ENCODE results near the gene STOML2.

Gene STOML2

GRCh38 chr9:35112257-35113020 is 9.5 kb upstream of the STOML2 start:
- H3K4me3 ChIP-seq (replicated peaks in 1 of 2; ENCODE audit: low read depth in 2 of 2, low read length in 2 of 2), result peak overlapping the region in 1 of 2 donors; percentile 36

GRCh38 chr9:35111001-35111933 is 8.3 kb upstream of the STOML2 start:
- no peak for TF ChIP-seq CTCF (IDR thresholded peaks at IDR 0.05; ENCODE audit: low read depth, low read length)
- peak overlapping the region; percentile 85 to 91 for H3K4me3 ChIP-seq (replicated peaks in 1 of 2; ENCODE audit: low read depth in 2 of 2, low read length in 2 of 2)
- peak; percentile 99 for DNase-seq (ENCODE audit: low read depth in 2 of 2)

More at GRCh38 chr9:35112257-35113020, 9.5 kb upstream of the STOML2 start:
- TF ChIP-seq CTCF (IDR thresholded peaks at IDR 0.05; ENCODE audit: low read depth, low read length), result no peak
- peak; percentile 59 to 79 for DNase-seq (ENCODE audit: low read depth in 2 of 2)

- TF ChIP-seq CTCF (IDR thresholded peaks at IDR 0.05; ENCODE audit: low read depth, low read length), result no peak
- peak overlapping the region; percentile 85 to 91 for H3K4me3 ChIP-seq (replicated peaks in 1 of 2; ENCODE audit: low read depth in 2 of 2, low read length in 2 of 2)
- DNase-seq (ENCODE audit: low read depth in 2 of 2), result peak; percentile 59 to 60
Measured at GRCh38 chr9:35110327-35110761, 7.4 kb upstream of the STOML2 start.

- no peak for TF ChIP-seq CTCF (IDR thresholded peaks at IDR 0.05; ENCODE audit: low read depth, low read length)
- DNase-seq (ENCODE audit: low read depth in 2 of 2), result no peak
- no peak overlapping the region for H3K4me3 ChIP-seq (replicated peaks in 1 of 2; ENCODE audit: low read depth in 2 of 2, low read length in 2 of 2)
Measured at GRCh38 chr9:35108946-35109575, 6.1 kb upstream of the STOML2 start.

- no peak overlapping the region for H3K4me3 ChIP-seq (replicated peaks in 1 of 2; ENCODE audit: low read depth in 2 of 2, low read length in 2 of 2)
- TF ChIP-seq CTCF (IDR thresholded peaks at IDR 0.05; ENCODE audit: low read depth, low read length), result no peak
- no peak for DNase-seq (ENCODE audit: low read depth in 2 of 2)
Measured at GRCh38 chr9:35108461-35108860, 5.5 kb upstream of the STOML2 start.
